CD14-positive monocyte (primary cell): ENCODE data around the gene PCAT7. TPM values are rescaled to one million over a fixed set of nuclear protein-coding genes. Genes with fewer than 3 reads are reported as not detected.

Experiments
- DNase-seq, 3 donors: peaks; one replicate each; pipeline ENCODE4 v3.0.0-alpha.2; 2011 to 2022
- H2AFZ ChIP-seq: 2 replicates; pipeline ENCODE4 v1.6.0; 2012; ENCODE audit warnings: mild to moderate bottlenecking, low read depth, low read length, inconsistent platforms; ENCODE audit not compliant: insufficient read depth, poor library complexity, severe bottlenecking
- H3K27ac ChIP-seq, 2 donors: 1 replicate in 1 of 2; 2 replicates in 1 of 2; pipeline ENCODE4 v1.5.1; 2012 to 2013; ENCODE audit warnings: low read length in 2 of 2, control low read depth in 1 of 2, inconsistent platforms in 1 of 2, low read depth in 1 of 2, mild to moderate bottlenecking in 1 of 2
- H3K27me3 ChIP-seq, 2 donors: one replicate each; pipeline versions ENCODE4 v1.6.0 to v1.6.1; 2011 to 2013; ENCODE audit warnings: low read length in 2 of 2; ENCODE audit not compliant: control insufficient read depth in 2 of 2, insufficient read depth in 2 of 2
- H3K36me3 ChIP-seq, 2 donors: replicated peaks in 1 of 2; 1 replicate in 1 of 2; 2 replicates in 1 of 2; pipeline versions ENCODE4 v1.5.1 to v1.6.1; 2012 to 2013; ENCODE audit warnings: low read length in 2 of 2, control low read depth in 1 of 2, inconsistent platforms in 1 of 2, mild to moderate bottlenecking in 1 of 2; ENCODE audit not compliant: insufficient read depth in 2 of 2, control insufficient read depth in 1 of 2
- H3K4me1 ChIP-seq, 2 donors: 1 replicate in 1 of 2; 2 replicates in 1 of 2; pipeline versions ENCODE4 v1.5.1 to v1.6.1; 2012 to 2013; ENCODE audit warnings: low read length in 2 of 2, control low read depth in 1 of 2, inconsistent platforms in 1 of 2, mild to moderate bottlenecking in 1 of 2, moderate library complexity in 1 of 2; ENCODE audit not compliant: insufficient read depth in 2 of 2, control insufficient read depth in 1 of 2
- H3K4me2 ChIP-seq: replicated peaks from 2 replicates; pipeline ENCODE3; 2012; ENCODE audit warnings: low read length, moderate library complexity, mild to moderate bottlenecking; ENCODE audit not compliant: poor library complexity, severe bottlenecking; ENCODE audit errors: extremely low read depth
- H3K4me3 ChIP-seq, 3 experiments: fragments of 200-600 bp in 1 of 3; sonication (generic) in 1 of 3; replicated peaks in 1 of 3; 1 replicate in 2 of 3; 2 replicates in 1 of 3; pipeline ENCODE4 v1.5.1; 2011 to 2013; ENCODE audit warnings: low read length in 3 of 3, mild to moderate bottlenecking in 3 of 3, control low read depth in 2 of 3, low read depth in 2 of 3, inconsistent platforms in 1 of 3, moderate library complexity in 1 of 3
- H3K79me2 ChIP-seq: 2 replicates; pipeline ENCODE4 v1.6.0; 2012; ENCODE audit warnings: mild to moderate bottlenecking, control low read depth, inconsistent platforms, low read length, moderate library complexity; ENCODE audit not compliant: insufficient read depth
- H3K9ac ChIP-seq: 2 replicates; pipeline ENCODE4 v1.6.0; 2017; ENCODE audit warnings: low read length, mild to moderate bottlenecking; ENCODE audit not compliant: insufficient read depth, poor library complexity, severe bottlenecking
- H3K9me3 ChIP-seq, 2 donors: replicated peaks in 1 of 2; 1 replicate in 1 of 2; 2 replicates in 1 of 2; pipeline versions ENCODE4 v1.5.1 to v1.6.1; 2012 to 2013; ENCODE audit warnings: low read length in 2 of 2, control low read depth in 1 of 2; ENCODE audit not compliant: control insufficient read depth in 1 of 2, insufficient read depth in 1 of 2
- H4K20me1 ChIP-seq: 2 replicates; pipeline ENCODE4 v1.6.0; 2012; ENCODE audit warnings: mild to moderate bottlenecking, low read length, control low read depth, moderate library complexity; ENCODE audit not compliant: insufficient read depth
- H3K27ac Mint-ChIP-seq, 7 donors: one replicate each; pipeline ENCODE4 v1.8.0; 2020; ENCODE audit warnings: mild to moderate bottlenecking in 7 of 7, mixed read lengths in 7 of 7, moderate library complexity in 6 of 7, inconsistent platforms in 2 of 7
- H3K27me3 Mint-ChIP-seq, 3 donors: one replicate each; pipeline ENCODE4 v1.8.0; 2021 to 2022; ENCODE audit warnings: low read depth in 3 of 3, mild to moderate bottlenecking in 3 of 3, mixed read lengths in 3 of 3, moderate library complexity in 3 of 3, inconsistent platforms in 1 of 3
- H3K36me3 Mint-ChIP-seq, 2 donors: one replicate each; pipeline ENCODE4 v1.8.0; 2020; ENCODE audit warnings: mixed read lengths in 2 of 2, inconsistent platforms in 1 of 2, mild to moderate bottlenecking in 1 of 2
- H3K4me1 Mint-ChIP-seq: one replicate; pipeline ENCODE4 v1.8.0; 2020; ENCODE audit warnings: mild to moderate bottlenecking, mixed read lengths
- H3K4me3 Mint-ChIP-seq, 2 donors: one replicate each; pipeline ENCODE4 v1.8.0; 2020; ENCODE audit warnings: mild to moderate bottlenecking in 2 of 2, mixed read lengths in 2 of 2, moderate library complexity in 1 of 2
- H3K9me3 Mint-ChIP-seq, 7 donors: one replicate each; pipeline ENCODE4 v1.8.0; 2020 to 2022; ENCODE audit warnings: mixed read lengths in 7 of 7, mild to moderate bottlenecking in 6 of 7, moderate library complexity in 6 of 7, inconsistent platforms in 2 of 7
- WGBS: methylation state at CpG from one replicate; pipeline ENCODE4 v1.1.5; 2013; ENCODE audit warnings: missing lambda C conversion rate; ENCODE audit not compliant: insufficient coverage; 5-methylcytosine and 5-hydroxymethylcytosine counted together
- intact Hi-C, 2 donors: fragments of 100-400 bp; cut with micrococcal nuclease; formaldehyde crosslinking; loops; one replicate each; pipeline versions ENCODE4 v1.15.0 to v1.15.1; 2023
- polyA plus RNA-seq, 3 donors: library from polyadenylated mRNA; depleted of rRNA in 1 of 3; unstranded in 2 of 3; stranded (reverse) in 1 of 3; fragments of 300-500 nt in 2 of 3; fragments of >200 nt in 1 of 3; fragmentation: Illumina TruSeq in 2 of 3; gene quantifications; 1 replicate in 2 of 3; 2 replicates in 1 of 3; pipeline ENCODE4 v1.2.3, GENCODE V29; 2012 to 2021
- TF ChIP-seq, protein P1 (sequence below): fragments of 200-600 bp; IDR thresholded peaks from one replicate; pipeline ENCODE4 v1.8.0; 2022; ENCODE audit warnings: antibody characterized with exemption, mild to moderate bottlenecking

The PCAT7 gene
- polyA plus RNA-seq, 3 donors, result not detected

DNA sequence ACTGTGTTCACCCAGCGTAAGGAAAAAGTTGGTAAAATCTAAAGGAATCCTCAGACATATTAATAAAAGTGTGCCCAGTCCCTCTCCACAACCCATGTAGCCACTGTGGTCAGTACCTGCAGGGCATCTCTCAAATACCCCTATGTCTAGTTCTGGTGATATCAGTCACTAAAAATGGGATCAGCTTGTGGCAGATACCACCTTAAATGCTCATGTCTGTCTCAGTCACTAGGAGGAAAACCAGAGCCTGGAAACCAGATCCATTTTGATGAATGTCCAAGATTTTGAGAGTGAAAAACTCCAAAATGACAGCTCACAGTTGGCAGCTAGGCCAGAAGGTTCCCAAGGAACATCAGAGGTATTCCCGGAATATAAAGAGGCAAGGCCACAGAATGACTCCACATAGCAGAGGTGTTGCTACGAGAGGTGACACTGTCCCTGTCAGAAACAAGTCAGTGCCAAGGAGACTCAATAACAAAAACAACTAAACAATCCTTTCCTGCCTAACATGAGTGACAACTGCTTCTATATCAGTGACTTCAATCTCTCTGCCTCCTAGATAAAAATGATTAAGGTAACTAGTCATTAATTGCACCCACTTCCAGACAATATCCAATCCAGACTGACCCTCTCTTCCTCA lies 13.5 kb downstream of the PCAT7 start:
- Histone ChIP-seq H4K20me1 (no peaks in the 10 kb centered on the region), H3K27me3 (peaks cover 0 to 2% of the 10 kb centered on the region in 2 donors), H3K9ac (no peak overlapping the region), H3K27ac (no peak overlapping the region), H3K9me3 (no peaks in the 10 kb centered on the region), H3K36me3 (no peaks in the 10 kb centered on the region), H3K4me1 (no peaks in the 10 kb centered on the region), H3K79me2 (no peaks in the 10 kb centered on the region), H2AFZ (no peak overlapping the region), H3K4me2 (no peak overlapping the region), H3K4me3 (no peak overlapping the region)
- Mint-ChIP-seq H3K36me3 (no peaks in the 10 kb centered on the region), H3K4me3 (no peak overlapping the region), H3K27me3 (peaks cover 11 to 15% (median 14%) of the 10 kb centered on the region in 3 donors), H3K4me1 (peaks cover 1% of the 10 kb centered on the region), H3K27ac (no peak overlapping the region), H3K9me3 (peaks cover 0 to 3% (median 0%) of the 10 kb centered on the region in 7 donors)
- intact Hi-C loops, result no loop called here
- TF ChIP-seq, protein P1, sequence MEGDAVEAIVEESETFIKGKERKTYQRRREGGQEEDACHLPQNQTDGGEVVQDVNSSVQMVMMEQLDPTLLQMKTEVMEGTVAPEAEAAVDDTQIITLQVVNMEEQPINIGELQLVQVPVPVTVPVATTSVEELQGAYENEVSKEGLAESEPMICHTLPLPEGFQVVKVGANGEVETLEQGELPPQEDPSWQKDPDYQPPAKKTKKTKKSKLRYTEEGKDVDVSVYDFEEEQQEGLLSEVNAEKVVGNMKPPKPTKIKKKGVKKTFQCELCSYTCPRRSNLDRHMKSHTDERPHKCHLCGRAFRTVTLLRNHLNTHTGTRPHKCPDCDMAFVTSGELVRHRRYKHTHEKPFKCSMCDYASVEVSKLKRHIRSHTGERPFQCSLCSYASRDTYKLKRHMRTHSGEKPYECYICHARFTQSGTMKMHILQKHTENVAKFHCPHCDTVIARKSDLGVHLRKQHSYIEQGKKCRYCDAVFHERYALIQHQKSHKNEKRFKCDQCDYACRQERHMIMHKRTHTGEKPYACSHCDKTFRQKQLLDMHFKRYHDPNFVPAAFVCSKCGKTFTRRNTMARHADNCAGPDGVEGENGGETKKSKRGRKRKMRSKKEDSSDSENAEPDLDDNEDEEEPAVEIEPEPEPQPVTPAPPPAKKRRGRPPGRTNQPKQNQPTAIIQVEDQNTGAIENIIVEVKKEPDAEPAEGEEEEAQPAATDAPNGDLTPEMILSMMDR, result no peak
- no peak for DNase-seq
- WGBS, result 50% methylated on average over 2 of the region's 3 CpGs

DNA sequence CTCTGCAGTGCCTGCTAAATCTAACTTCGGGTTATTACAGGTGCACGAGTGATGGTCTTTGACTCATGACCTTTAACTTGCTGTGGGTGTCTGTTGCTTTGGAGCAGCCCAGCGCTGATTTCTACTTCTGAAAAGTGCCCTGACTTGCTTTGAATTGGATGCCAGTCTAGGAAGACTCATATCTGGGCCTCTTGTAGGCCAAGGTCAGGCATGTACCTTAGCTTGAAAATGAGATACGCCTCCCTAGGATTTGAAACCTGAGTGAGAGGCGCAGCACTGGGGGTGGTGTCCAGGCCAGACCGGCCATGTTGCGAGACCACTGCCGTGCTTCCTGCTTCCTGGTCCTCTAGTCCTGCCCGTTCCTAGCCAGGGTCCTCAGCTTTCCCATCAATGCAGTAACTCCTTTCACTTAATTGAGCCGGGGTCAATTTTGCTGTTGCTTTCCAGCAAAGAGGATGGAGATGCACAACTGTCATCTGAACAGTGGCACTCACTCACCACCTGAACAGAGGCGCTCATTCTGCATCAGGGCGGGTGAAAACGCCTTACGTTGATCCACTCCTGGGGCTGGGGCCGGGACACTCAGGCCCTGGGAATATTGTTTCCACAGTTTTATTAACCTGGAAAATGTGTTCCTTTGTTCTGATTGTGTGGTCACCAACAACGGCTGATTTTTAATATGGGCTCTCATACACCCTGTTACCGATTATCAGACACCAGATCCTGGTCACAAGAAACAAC lies 14.3 kb downstream of the PCAT7 start:
- TF ChIP-seq, protein P1, result no peak
- Mint-ChIP-seq H3K27me3 (peaks cover 15 to 22% (median 16%) of the 10 kb centered on the region in 3 donors), H3K9me3 (peaks cover 0 to 3% (median 0%) of the 10 kb centered on the region in 7 donors), H3K4me1 (no peaks in the 10 kb centered on the region), H3K4me3 (no peak overlapping the region), H3K27ac (no peak overlapping the region), H3K36me3 (no peaks in the 10 kb centered on the region)
- Histone ChIP-seq H3K79me2 (no peaks in the 10 kb centered on the region), H3K27me3 (peaks cover 2 to 5% of the 10 kb centered on the region in 2 donors), H3K36me3 (no peaks in the 10 kb centered on the region), H4K20me1 (no peaks in the 10 kb centered on the region), H3K4me2 (no peak overlapping the region), H3K27ac (no peak overlapping the region), H3K4me3 (no peak overlapping the region), H3K4me1 (no peaks in the 10 kb centered on the region), H3K9me3 (no peaks in the 10 kb centered on the region), H3K9ac (no peak overlapping the region), H2AFZ (no peak overlapping the region)
- WGBS, result 93% methylated on average over 9 of the region's 17 CpGs
- DNase-seq, result no peak
- intact Hi-C loops, result no loop called here
